GM12892 (cell line): ENCODE data around the gene PHACTR2.

Experiments used
- DNase-seq: peaks from one replicate; pipeline ENCODE4 v3.0.0; 2011; ENCODE audit not compliant: insufficient read length
- FAIRE-seq: peaks from 2 replicates; lab custom pipeline; 2011; peaks lifted over from hg19 to GRCh38; lab: Jason Lieb, UNC
- POLR2A ChIP-seq: IDR thresholded peaks from 2 replicates; pipeline ENCODE4 v1.6.1; 2011; ENCODE audit warnings: low read depth, low read length, control low read depth
- POLR2AphosphoS5 ChIP-seq: IDR thresholded peaks from 2 replicates; pipeline ENCODE4 v1.6.1; 2011; ENCODE audit warnings: low read depth, low read length, control low read depth
- TAF1 ChIP-seq: IDR thresholded peaks from 2 replicates; pipeline ENCODE4 v1.6.1; 2011; ENCODE audit warnings: low read depth, mild to moderate bottlenecking, control low read depth, low read length, borderline replicate concordance

Gene PHACTR2

GRCh38 chr6:143739341-143739851, 61.6 kb downstream of the PHACTR2 start:
- no peak for FAIRE-seq
- no peak for TF ChIP-seq POLR2A
- TF ChIP-seq POLR2AphosphoS5, result no peak
- no peak for TF ChIP-seq TAF1

GRCh38 chr6:143740213-143740612, 62.4 kb downstream of the PHACTR2 start:
- no peak for DNase-seq
- FAIRE-seq, result no peak
- TF ChIP-seq POLR2A (no peak), TAF1 (no peak), POLR2AphosphoS5 (no peak)

More at GRCh38 chr6:143739341-143739851, 61.6 kb downstream of the PHACTR2 start:
- no peak for DNase-seq

DNA sequence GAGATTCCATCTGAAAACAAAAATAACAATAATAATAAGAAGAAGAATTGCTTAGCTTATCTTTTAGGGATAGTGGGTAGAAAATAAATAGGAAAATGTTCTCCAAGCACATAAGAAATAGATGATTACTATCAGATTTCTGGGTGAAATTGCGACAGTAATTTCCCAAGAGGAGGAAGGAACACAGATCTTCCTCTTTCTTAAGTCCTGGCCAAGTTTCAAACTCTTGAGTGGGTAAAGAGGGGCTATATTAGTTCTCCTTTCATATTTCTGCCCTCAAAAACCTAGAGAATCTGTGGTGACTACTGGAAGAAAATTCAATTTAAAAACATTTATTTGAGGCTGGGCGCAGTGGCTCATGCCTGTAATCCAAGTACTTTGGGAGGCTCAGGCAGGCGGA, 63.7 kb downstream of the PHACTR2 start:
- DNase-seq, result no peak
- FAIRE-seq, result no peak
- TF ChIP-seq POLR2A, result no peak
- TF ChIP-seq POLR2AphosphoS5, result no peak
- no peak for TF ChIP-seq TAF1

DNA sequence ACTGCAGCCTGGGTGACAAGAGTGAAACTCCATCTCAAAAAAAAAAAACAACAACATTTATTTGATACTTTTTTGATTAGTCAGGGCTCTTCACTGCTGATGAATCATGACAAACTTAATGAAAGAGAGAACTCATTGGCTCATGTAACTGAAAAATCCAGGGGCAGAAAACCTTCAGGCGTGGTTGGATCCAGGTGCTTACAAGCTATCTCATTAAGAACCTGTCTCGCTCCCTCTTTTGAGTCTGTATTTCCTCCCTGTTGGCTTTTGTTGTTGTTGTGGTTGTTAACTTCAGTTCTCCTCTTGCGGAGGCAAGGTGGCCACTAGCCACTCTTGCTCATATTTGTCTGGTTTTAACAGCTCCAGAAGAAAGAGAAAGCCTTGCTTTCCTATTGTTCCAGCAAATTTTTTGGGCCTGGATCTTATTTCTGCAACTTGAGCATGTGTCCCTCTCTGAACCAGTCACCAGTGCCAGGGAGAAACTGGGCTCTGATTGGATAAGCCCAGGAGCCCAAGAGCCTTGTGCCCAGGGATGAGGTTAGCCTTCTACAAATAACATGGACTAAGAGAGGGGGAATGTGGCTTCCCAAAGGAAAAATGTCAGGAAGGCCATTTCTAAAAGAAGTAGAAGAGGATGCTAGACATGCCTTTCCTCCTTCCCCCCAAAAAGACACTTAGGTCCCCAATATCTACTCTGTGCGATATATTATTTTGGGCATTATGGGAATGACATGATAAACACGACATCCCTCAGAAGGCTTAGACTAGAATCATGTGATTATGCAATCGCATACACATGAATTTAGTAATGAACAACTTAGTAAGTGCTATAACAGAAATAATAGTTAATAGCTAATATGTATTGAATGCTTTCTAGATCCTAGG, 64.5 kb downstream of the PHACTR2 start:
- FAIRE-seq, result no peak
- no peak for DNase-seq
- TF ChIP-seq TAF1 (no peak), POLR2A (no peak), POLR2AphosphoS5 (no peak)

- FAIRE-seq, result no peak
- no peak for DNase-seq
- TF ChIP-seq TAF1, result no peak
- no peak for TF ChIP-seq POLR2A
- TF ChIP-seq POLR2AphosphoS5, result no peak
Measured at GRCh38 chr6:143742955-143743255, 65.1 kb downstream of the PHACTR2 start.

DNA sequence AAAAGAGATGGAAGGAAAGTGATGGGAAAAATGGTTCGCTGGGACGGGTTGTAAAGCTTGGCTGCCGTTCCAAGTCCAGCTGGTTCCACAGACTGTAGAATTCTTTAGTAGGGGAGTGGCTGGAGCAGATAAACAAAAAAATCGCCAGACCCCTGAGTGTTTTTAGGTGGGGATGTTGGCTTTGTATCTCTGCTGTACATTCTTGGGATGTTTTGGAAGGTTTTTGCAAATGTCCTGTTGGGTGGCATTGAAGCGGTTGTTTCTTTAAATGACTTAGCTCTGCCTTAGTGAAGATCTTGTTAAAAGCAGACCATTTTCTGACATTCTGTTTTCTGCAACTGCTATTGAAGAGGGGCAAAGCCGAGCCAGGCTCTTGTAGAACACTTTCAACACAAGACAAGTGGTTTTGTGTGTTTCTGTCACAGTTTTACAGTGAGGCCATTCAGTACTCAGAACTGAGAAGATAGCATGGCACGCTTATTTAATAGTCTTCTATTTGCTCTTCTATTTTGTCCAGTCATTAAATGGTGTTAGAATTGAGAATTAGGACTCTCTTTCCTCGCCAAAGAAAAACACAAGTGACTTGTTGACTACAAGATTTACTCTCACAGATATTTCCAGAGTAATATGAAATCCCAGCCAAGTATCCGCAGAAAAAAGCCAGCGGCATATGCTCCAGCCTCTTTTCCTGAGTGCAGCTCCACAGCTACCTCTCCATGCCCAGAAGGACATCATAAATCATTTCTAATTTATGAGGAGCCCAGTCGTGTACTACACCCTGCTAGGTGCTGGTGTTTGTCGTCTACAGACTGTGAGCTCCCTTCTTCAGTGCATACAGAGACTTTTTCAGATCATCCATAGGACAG, 65.8 kb downstream of the PHACTR2 start:
- FAIRE-seq, result no peak
- TF ChIP-seq TAF1 (no peak), POLR2AphosphoS5 (no peak), POLR2A (no peak)

DNA sequence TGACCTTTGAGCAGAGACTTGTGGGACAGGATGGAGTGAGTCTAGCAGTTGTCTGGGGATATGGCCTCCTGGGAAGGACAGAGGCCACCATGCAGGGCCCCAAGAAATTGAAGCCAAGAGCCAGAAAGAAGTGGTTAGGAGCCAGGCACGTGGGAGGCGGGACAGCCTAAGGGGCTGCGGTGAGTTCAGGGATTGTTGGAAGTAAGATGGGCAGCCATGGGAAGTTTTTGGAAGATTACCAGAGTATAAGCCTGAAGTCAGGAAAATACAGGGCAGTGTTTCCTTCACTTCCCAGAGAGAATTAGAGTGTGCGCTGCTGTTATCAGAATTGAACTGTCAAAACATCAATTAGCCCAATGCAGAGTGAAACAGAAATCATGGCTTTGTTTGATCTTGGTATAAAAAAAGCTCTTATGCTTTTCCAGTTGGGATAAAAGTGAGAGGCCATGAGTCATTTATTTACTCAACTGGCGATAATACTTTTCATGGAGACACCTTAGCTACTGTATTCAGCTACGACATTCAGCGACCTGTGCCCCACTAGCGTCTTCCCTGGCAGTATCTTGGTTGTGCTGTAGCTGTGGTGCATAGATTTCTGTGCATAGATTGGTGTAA, 66.9 kb downstream of the PHACTR2 start:
- no peak for DNase-seq
- TF ChIP-seq TAF1, result no peak
- TF ChIP-seq POLR2AphosphoS5, result no peak
- no peak for TF ChIP-seq POLR2A
- no peak for FAIRE-seq

More for the DNA sequence above, 65.8 kb downstream of the PHACTR2 start:
- no peak for DNase-seq

- TF ChIP-seq TAF1 (no peak), POLR2A (no peak), POLR2AphosphoS5 (no peak)
- FAIRE-seq, result no peak
- no peak for DNase-seq
Measured at GRCh38 chr6:143745166-143746133, 67.7 kb downstream of the PHACTR2 start.

GRCh38 chr6:143746202-143747119, 68.7 kb downstream of the PHACTR2 start:
- DNase-seq, result no peak
- TF ChIP-seq POLR2AphosphoS5 (no peak), POLR2A (no peak), TAF1 (no peak)
- FAIRE-seq, result no peak
